Measurements from ENCODE around the gene ACVR2B.
A peak's percentile ranks its signal among the peaks of the same experiment; 100 is the strongest.

ACVR2B gene

DNA sequence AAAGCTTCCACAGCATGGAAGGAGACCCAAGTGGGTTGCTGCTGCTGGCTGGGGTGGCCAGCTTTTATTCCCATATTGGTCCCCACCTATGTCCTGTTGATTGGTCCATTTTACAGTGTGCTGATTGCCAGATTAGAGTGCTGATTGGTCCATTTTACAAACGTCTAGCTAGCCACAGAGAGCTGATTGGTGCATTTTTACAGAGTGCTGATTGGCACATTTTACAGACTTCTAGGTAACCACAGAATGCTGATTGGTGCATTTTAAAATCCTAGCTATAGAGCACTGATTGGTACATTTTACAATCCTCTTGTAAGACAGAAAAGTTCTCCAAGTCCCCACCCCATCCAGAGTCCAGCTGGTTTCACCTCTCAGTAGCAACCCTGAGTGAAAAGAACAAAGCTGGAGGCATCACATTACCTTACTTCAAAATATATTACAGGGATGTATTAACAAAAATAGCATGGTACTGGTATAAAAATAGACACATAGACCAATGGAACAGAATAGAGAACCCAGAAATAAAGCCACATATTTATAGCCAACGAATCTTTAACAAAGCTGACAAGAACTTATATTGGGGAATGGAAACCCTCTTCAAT, 7.5 kb upstream of the ACVR2B start:
- in situ Hi-C loops (cut with MboI; ENCODE audit: low sequenced_read_pairs, unreplicated experiment): no loop called here
- TF ChIP-seq, protein P1, sequence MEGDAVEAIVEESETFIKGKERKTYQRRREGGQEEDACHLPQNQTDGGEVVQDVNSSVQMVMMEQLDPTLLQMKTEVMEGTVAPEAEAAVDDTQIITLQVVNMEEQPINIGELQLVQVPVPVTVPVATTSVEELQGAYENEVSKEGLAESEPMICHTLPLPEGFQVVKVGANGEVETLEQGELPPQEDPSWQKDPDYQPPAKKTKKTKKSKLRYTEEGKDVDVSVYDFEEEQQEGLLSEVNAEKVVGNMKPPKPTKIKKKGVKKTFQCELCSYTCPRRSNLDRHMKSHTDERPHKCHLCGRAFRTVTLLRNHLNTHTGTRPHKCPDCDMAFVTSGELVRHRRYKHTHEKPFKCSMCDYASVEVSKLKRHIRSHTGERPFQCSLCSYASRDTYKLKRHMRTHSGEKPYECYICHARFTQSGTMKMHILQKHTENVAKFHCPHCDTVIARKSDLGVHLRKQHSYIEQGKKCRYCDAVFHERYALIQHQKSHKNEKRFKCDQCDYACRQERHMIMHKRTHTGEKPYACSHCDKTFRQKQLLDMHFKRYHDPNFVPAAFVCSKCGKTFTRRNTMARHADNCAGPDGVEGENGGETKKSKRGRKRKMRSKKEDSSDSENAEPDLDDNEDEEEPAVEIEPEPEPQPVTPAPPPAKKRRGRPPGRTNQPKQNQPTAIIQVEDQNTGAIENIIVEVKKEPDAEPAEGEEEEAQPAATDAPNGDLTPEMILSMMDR (IDR thresholded peaks at IDR 0.05; ENCODE audit: borderline replicate concordance, control extremely low read depth, extremely low read depth, insufficient read depth, missing control alignments): no peak
- DNase-seq (ENCODE audit: low spot score): no peak

DNA sequence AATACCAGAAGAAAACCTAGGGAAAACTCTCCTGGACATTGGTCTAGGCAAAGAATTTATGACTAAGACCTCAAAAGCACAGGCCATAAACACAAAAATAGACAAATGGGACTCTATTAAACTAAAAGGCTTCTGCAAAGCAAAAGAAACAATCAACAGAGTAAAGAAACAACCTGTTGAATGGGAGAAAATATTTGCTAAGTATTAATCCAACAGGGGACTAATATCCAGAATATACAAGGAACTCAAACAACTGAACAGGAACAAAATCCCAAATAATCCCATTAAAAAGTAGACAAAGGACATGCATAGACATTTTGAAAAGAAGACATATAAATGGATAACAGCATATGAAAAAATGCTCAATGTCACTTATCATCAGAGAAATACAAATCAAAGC, 6.9 kb upstream of the ACVR2B start:
- in situ Hi-C loops (cut with MboI; ENCODE audit: low sequenced_read_pairs, unreplicated experiment): no loop called here
- no peak for DNase-seq (ENCODE audit: low spot score)
- TF ChIP-seq, protein P1 (IDR thresholded peaks at IDR 0.05; ENCODE audit: borderline replicate concordance, control extremely low read depth, extremely low read depth, insufficient read depth, missing control alignments): no peak

DNA sequence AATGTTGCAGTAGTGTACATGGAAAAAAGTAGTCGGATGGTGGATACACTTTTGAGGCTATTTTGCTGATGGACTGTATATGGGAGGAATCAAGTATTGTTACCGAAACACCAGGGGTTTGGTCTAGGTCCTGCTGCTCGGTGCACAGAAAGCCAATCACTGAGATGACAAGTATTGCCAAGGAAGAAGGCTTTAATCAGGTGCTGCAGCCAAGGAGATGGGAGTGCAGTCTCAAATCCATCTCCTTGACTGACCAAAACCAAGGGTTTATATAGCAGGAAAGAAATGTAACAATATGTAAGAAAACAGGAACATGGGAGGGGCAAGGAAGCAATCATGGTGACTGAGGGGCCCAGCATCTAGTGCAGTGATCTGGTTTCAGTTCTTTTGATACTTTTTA, 2.8 kb upstream of the ACVR2B start:
- TF ChIP-seq, protein P1 (IDR thresholded peaks at IDR 0.05; ENCODE audit: borderline replicate concordance, control extremely low read depth, extremely low read depth, insufficient read depth, missing control alignments): no peak
- no peak for DNase-seq (ENCODE audit: low spot score)
- in situ Hi-C loops (cut with MboI; ENCODE audit: low sequenced_read_pairs, unreplicated experiment): no loop called here

DNA sequence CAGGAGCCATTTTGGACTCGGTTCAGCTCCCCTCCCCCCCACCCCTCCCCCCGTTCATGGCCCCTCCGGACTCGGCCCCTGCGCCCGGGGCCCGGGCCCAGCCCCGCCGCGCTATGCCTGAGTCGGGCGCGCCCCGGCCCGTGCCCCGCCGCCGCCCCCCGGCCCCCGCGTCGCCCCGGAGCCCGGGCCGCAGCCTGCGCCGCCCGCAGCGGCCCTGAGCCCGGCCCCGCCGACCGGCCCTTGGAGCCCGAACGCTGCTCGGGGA, 155 bp downstream of the ACVR2B start:
- TF ChIP-seq, protein P1 (IDR thresholded peaks at IDR 0.05; ENCODE audit: borderline replicate concordance, control extremely low read depth, extremely low read depth, insufficient read depth, missing control alignments): no peak

DNA sequence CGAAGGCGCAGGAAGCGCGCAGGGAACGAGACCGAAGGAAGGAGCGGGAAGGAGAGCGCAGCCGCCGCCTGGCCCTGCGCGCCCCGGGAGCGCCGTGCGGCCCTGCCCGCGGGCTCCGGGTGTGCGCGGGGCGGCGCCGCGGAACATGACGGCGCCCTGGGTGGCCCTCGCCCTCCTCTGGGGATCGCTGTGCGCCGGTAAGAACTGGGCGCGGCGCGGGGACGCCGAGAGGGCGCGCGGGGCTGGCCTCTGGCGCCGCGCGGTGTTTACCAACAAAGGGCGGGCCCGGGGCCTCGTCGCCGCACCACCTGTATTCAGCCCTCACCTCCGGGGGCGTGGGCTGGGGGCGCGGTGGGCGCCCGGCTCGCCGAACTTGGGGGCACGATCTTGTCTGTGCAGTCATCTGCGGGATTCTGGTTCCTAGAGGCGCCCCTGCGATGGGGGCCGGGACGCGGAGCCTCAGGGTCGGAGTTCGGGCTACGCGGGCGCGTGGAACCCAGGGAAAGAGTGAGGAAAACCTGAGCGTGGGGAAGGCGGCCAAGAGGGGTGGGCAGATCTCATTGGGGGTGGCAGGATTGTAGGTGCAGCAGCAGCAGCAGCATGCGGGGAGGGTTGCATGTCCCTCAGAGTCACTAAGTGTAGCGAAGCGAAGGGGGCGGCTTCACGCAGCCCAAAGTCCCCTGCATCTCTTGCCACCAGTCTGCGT, 641 bp downstream of the ACVR2B start:
- TF ChIP-seq, protein P1 (IDR thresholded peaks at IDR 0.05; ENCODE audit: borderline replicate concordance, control extremely low read depth, extremely low read depth, insufficient read depth, missing control alignments): no peak
- in situ Hi-C loops (cut with MboI; ENCODE audit: low sequenced_read_pairs, unreplicated experiment): no loop called here
- DNase-seq (ENCODE audit: low spot score): peak; percentile 74

More for the DNA sequence above, 155 bp downstream of the ACVR2B start:
- in situ Hi-C loops (cut with MboI; ENCODE audit: low sequenced_read_pairs, unreplicated experiment): no loop called here
- DNase-seq (ENCODE audit: low spot score): no peak

DNA sequence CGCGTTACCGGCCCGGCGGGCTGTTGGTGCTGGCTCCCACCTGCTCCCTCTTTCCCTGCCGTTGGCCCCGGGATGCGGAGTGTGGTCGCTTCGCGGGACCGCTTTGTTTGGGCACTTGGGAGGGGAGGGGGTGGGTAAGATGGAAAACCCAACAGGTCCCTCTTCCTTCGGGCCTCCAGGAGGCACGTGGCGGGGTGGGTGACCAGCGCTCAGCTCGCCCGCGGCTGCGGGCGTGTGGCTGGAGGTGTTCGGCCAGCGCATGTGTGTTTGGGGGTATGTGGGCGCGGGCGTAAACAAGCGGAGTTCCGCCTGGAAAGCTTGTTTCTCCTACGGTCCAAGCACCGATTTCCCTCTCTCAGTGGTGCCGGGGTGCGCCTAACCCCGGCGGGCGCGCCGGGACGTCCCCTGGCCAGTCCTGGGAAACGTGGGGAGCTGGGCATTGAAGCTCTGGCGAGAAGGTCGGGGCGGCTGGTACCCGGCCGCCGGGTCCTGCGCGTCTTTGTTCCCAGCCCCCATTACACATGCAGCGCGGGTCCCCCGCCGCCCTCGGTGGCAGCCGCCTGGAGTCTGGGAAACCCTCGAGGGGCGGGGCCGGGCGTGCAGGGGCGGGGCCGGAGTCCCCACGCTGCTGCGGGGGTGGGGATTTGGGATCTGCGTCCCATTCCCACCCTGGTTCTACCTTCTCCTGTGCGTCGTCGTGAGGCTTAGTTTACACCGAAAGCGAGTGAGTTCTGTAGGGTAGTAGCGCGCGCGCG, 1.4 kb downstream of the ACVR2B start:
- in situ Hi-C loops (cut with MboI; ENCODE audit: low sequenced_read_pairs, unreplicated experiment): no loop called here
- TF ChIP-seq, protein P1 (IDR thresholded peaks at IDR 0.05; ENCODE audit: borderline replicate concordance, control extremely low read depth, extremely low read depth, insufficient read depth, missing control alignments): no peak
- DNase-seq (ENCODE audit: low spot score): peak; percentile 63
